T-helper 1 cell treated with Interleukin-12 subunit alpha and Interleukin-12 subunit beta and Interleukin-4 antibody, amounts not matched to agents 30 μg/mL and 1 μg/mL, for 36 hours (primary cell): ENCODE measurements around the gene ROM1.

ENCODE experiments used
- H3K27ac Mint-ChIP-seq: one replicate; pipeline ENCODE4 v1.8.0; 2021; ENCODE audit warnings: mild to moderate bottlenecking, mixed read lengths
- H3K27me3 Mint-ChIP-seq: one replicate; pipeline ENCODE4 v1.8.0; 2021; ENCODE audit warnings: low read depth, mixed read lengths
- H3K36me3 Mint-ChIP-seq: one replicate; pipeline ENCODE4 v1.8.0; 2021; ENCODE audit warnings: low read depth, mixed read lengths
- H3K4me1 Mint-ChIP-seq: one replicate; pipeline ENCODE4 v1.8.0; 2021; ENCODE audit warnings: low read depth, mixed read lengths
- H3K4me3 Mint-ChIP-seq: one replicate; pipeline ENCODE4 v1.8.0; 2021; ENCODE audit warnings: mild to moderate bottlenecking, moderate library complexity, mixed read lengths
- H3K9me3 Mint-ChIP-seq: one replicate; pipeline ENCODE4 v1.8.0; 2021; ENCODE audit warnings: mixed read lengths

ROM1 gene

DNA sequence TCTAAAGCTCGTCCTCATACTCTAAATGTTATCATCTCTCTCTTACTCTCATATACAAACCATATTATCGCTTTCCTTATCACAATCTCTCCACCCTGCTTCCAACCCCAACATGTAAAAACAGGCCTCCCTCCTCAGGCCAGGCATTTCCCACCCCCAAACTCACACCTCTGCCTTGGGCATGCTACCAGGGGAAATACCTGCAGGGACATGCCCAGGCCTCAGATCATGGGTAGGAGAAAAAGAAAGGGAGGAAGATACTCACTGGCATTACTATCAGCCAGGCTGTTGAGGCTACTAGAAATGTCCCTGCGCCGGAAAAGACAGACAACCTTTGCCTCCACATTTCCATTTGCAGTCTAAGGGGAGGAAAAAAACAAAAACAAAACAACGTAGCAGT is 13.2 kb upstream of the ROM1 start:
- Mint-ChIP-seq H3K36me3 (peaks cover 61% of the 10 kb centered on the region), H3K27me3 (no peaks in the 10 kb centered on the region), H3K9me3 (no peaks in the 10 kb centered on the region), H3K4me1 (peaks cover 41% of the 10 kb centered on the region), H3K27ac (peak overlapping the region; percentile 88), H3K4me3 (peak overlapping the region; percentile 89)

- peaks cover 42% of the 10 kb centered on the region for H3K4me1 Mint-ChIP-seq
- peak overlapping the region; percentile 89 for H3K4me3 Mint-ChIP-seq
- H3K27ac Mint-ChIP-seq, result peak overlapping the region; percentile 88
- no peaks in the 10 kb centered on the region for H3K27me3 Mint-ChIP-seq
- H3K9me3 Mint-ChIP-seq, result no peaks in the 10 kb centered on the region
- peaks cover 61% of the 10 kb centered on the region for H3K36me3 Mint-ChIP-seq
Observed at GRCh38 chr11:62600367-62601121, 12.5 kb upstream of the ROM1 start.

DNA sequence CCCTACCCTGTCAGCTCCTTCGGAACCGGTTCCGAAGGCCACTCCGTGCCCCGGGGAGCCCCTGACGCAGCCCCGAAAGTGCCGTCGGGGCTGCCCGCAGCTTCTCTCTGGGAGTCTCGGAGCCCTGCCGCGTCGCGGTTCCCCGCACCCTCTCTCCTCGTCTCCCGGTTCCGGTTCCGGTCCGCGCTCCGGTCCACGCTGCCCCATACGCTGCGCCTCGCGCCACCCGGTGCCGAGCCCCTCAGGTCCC is 12.0 kb upstream of the ROM1 start:
- Mint-ChIP-seq H3K36me3 (peaks cover 61% of the 10 kb centered on the region), H3K4me1 (peaks cover 42% of the 10 kb centered on the region), H3K27ac (peak overlapping the region; percentile 88)

GRCh38 chr11:62601372-62602140 is 11.5 kb upstream of the ROM1 start, which contains the start of gene MTA2:
MTA2 (minus strand) TSS chr11:62601865; CDS start chr11:62601450, 415 bp downstream.
- Mint-ChIP-seq H3K4me1 (peaks cover 44% of the 10 kb centered on the region), H3K36me3 (peaks cover 59% of the 10 kb centered on the region), H3K27ac (peak within 1 kb of the TSS; percentile 88)

More for the DNA sequence above, 12.0 kb upstream of the ROM1 start:
- Mint-ChIP-seq H3K27me3 (no peaks in the 10 kb centered on the region), H3K9me3 (no peaks in the 10 kb centered on the region), H3K4me3 (peak overlapping the region; percentile 89)

GRCh38 chr11:62602141-62603071 is 10.7 kb upstream of the ROM1 start:
- Mint-ChIP-seq H3K36me3 (peaks cover 56% of the 10 kb centered on the region), H3K4me3 (peak overlapping the region; percentile 89), H3K27me3 (no peaks in the 10 kb centered on the region), H3K9me3 (no peaks in the 10 kb centered on the region), H3K27ac (peak overlapping the region; percentile 88), H3K4me1 (peaks cover 43% of the 10 kb centered on the region)

More at GRCh38 chr11:62601372-62602140, 11.5 kb upstream of the ROM1 start, which contains the start of gene MTA2:
- H3K9me3 Mint-ChIP-seq, result no peaks in the 10 kb centered on the region
- no peaks in the 10 kb centered on the region for H3K27me3 Mint-ChIP-seq
- H3K4me3 Mint-ChIP-seq, result peak within 1 kb of the TSS; percentile 89

DNA sequence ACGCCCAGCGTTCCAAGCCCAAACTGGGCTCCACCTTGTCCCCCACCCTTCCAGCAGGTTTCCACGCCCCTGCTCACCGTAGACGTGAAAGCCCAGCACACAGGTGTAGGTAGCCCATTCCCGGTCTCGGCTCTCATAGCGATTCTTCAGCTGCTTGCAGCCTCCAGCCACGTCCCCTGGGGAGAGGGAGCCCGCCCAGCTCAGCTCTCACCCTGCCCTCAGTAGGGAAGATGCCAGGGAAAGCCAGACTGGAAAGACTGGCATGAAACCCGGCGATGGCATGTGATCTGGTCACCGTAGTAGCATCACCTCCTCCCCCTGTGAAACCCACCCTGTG is 10.0 kb upstream of the ROM1 start:
- Mint-ChIP-seq H3K27ac (peak overlapping the region; percentile 71), H3K27me3 (no peaks in the 10 kb centered on the region), H3K36me3 (peaks cover 55% of the 10 kb centered on the region), H3K4me3 (peak overlapping the region; percentile 33), H3K9me3 (no peaks in the 10 kb centered on the region), H3K4me1 (peaks cover 46% of the 10 kb centered on the region)

DNA sequence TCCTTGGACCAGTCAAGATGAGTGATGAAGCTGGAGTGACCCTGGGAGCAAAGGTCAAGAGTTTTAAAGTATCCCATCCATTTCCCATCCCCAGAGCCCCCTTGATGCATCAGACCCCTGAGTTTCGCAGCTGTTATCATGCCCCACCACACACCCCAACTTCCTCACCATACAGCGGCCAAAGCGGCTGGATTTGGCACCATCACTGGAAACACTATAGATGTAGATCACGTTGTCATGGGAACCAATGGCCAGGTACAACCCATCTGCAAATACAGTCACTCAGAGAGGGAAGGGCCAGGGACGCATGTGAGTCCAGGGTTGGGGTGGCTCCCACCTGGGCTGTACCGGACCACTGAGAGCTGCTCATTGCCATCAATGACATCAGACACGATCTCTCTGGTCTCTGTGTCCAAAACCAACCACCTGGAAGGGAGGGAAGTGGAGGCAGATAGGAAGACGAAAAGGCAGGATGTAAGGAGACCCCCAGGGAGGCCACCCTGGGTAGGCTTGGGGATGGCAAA is 9.2 kb upstream of the ROM1 start:
- no peaks in the 10 kb centered on the region for H3K9me3 Mint-ChIP-seq
- H3K36me3 Mint-ChIP-seq, result peaks cover 51% of the 10 kb centered on the region
- peak overlapping the region; percentile 33 for H3K4me3 Mint-ChIP-seq
- H3K27me3 Mint-ChIP-seq, result no peaks in the 10 kb centered on the region
- H3K27ac Mint-ChIP-seq, result no peak overlapping the region
- peaks cover 44% of the 10 kb centered on the region for H3K4me1 Mint-ChIP-seq

GRCh38 chr11:62604460-62605120 is 8.5 kb upstream of the ROM1 start:
- no peaks in the 10 kb centered on the region for H3K9me3 Mint-ChIP-seq
- peaks cover 46% of the 10 kb centered on the region for H3K36me3 Mint-ChIP-seq
- no peak overlapping the region for H3K4me3 Mint-ChIP-seq
- no peaks in the 10 kb centered on the region for H3K27me3 Mint-ChIP-seq
- peaks cover 44% of the 10 kb centered on the region for H3K4me1 Mint-ChIP-seq
- no peak overlapping the region for H3K27ac Mint-ChIP-seq

- Mint-ChIP-seq H3K27ac (no peak overlapping the region), H3K4me3 (no peak overlapping the region), H3K36me3 (peaks cover 42% of the 10 kb centered on the region), H3K27me3 (no peaks in the 10 kb centered on the region), H3K9me3 (no peaks in the 10 kb centered on the region), H3K4me1 (peaks cover 41% of the 10 kb centered on the region)
Observed at GRCh38 chr11:62605467-62605866, 7.6 kb upstream of the ROM1 start.

DNA sequence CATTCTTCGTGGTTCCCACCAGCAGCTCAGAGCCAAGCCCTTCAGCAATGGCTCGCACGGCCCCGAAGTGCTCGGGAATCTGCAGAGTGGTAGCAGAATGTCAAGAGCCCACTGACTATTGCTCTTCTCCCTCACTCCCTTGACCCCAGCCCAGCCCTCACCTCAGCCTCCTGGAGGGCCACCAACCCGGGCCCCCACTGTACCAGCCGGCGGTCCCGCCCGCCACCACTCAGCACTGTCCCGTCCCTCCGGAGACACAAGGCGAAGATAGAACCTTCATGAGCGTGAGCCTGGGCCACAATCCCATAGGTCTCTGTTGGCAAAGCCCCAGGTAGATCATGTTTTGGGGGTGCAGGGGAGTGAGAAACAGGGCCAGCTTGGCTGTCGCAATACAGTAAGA is 7.2 kb upstream of the ROM1 start:
- Mint-ChIP-seq H3K9me3 (no peaks in the 10 kb centered on the region), H3K27ac (no peak overlapping the region), H3K4me1 (peaks cover 43% of the 10 kb centered on the region), H3K27me3 (no peaks in the 10 kb centered on the region), H3K36me3 (peaks cover 41% of the 10 kb centered on the region), H3K4me3 (no peak overlapping the region)

GRCh38 chr11:62607714-62608113 is 5.3 kb upstream of the ROM1 start:
- Mint-ChIP-seq H3K9me3 (no peaks in the 10 kb centered on the region), H3K36me3 (peaks cover 37% of the 10 kb centered on the region), H3K4me1 (peaks cover 41% of the 10 kb centered on the region), H3K4me3 (no peak overlapping the region), H3K27ac (no peak overlapping the region), H3K27me3 (no peaks in the 10 kb centered on the region)

DNA sequence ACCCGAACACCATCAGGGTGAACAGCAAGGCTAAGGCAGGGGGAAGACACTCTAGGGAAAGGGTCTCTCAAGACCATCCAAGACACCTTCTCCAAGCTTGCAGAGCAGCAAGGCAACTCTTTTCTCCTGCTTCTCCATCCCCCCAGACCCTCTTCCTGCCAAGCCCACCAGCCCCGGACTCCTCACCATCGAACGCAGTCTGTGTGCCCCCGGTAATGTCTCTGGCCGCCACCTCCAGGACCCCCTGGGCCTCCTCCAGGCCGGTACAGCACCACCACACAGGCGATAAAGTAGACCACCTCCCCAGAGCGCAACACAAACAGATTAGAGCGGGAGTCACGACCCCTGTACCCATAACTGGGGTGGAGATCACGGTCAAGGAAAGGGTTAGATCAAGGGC is 4.3 kb upstream of the ROM1 start:
- peak overlapping the region; percentile 37 for H3K4me3 Mint-ChIP-seq
- peaks cover 31% of the 10 kb centered on the region for H3K36me3 Mint-ChIP-seq
- no peak overlapping the region for H3K27ac Mint-ChIP-seq
- H3K4me1 Mint-ChIP-seq, result peaks cover 36% of the 10 kb centered on the region
- H3K9me3 Mint-ChIP-seq, result no peaks in the 10 kb centered on the region
- H3K27me3 Mint-ChIP-seq, result no peaks in the 10 kb centered on the region

GRCh38 chr11:62610403-62610802 is 2.7 kb upstream of the ROM1 start:
- Mint-ChIP-seq H3K27me3 (no peaks in the 10 kb centered on the region), H3K4me1 (peaks cover 43% of the 10 kb centered on the region), H3K9me3 (no peaks in the 10 kb centered on the region), H3K36me3 (peaks cover 31% of the 10 kb centered on the region), H3K4me3 (peak overlapping the region; percentile 78), H3K27ac (peak overlapping the region; percentile 75)
